AG10803 (cell line): Measurements from ENCODE around the gene GIN1.
A peak's percentile ranks its signal among the peaks of the same experiment; 100 is the strongest.

ENCODE experiments used
- DNase-seq: peaks from one replicate; pipeline ENCODE4 v3.0.0; 2010; ENCODE audit warnings: low read depth
- H3K4me3 ChIP-seq: 2 replicates; pipeline ENCODE4 v1.5.1; 2011; ENCODE audit warnings: mild to moderate bottlenecking, low read length, control low read depth
- CTCF ChIP-seq: conservative IDR thresholded peaks from 2 replicates; pipeline ENCODE4 v1.5.1; 2011; ENCODE audit warnings: mild to moderate bottlenecking, low read length, control low read depth, inconsistent platforms

Gene GIN1

DNA sequence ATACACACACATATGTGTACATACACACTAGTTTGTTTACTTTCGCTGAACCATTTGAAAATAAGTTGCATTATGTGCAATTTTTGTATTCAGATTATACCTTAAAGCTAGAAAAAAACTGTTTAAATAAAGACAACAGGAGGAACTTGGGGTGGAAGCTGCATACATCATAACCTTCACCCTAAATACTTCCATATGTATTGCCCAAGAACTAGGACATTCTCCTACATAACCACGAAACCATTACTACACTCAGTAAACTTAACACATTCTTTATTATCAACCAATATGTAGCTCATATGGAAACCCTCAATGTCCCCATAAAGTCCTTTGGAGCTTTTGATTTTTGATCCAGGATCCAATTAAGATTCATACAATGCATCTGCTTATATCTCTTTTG lies 83.3 kb downstream of the GIN1 start:
- no peak for TF ChIP-seq CTCF
- no peak overlapping the region for H3K4me3 ChIP-seq
- DNase-seq: peak; percentile 30
